Fibroblast of lung (primary cell): ENCODE data around the gene MAPT.

Experiments used
- CTCF ChIP-seq, 2 donors: IDR thresholded peaks in 1 of 2; conservative IDR thresholded peaks in 1 of 2; 1 replicate in 1 of 2; 2 replicates in 1 of 2; pipeline ENCODE4 v1.5.1; 2011 to 2012; ENCODE audit warnings: low read length in 2 of 2, control low read depth in 1 of 2, inconsistent platforms in 1 of 2, low read depth in 1 of 2, mild to moderate bottlenecking in 1 of 2
- EZH2 ChIP-seq: IDR thresholded peaks from 2 replicates; pipeline ENCODE4 v1.5.1; 2012; ENCODE audit warnings: low read length, control low read depth, mild to moderate bottlenecking; ENCODE audit errors: missing control alignments

GRCh38 chr17:45983614-45984310 lies 89.4 kb downstream of the MAPT start:
- no peak for TF ChIP-seq CTCF (conservative IDR thresholded peaks at IDR 0.05 in 1 of 2, IDR thresholded peaks at IDR 0.05 in 1 of 2; ENCODE audit: low read depth in 1 of 2, low read length in 2 of 2)
- TF ChIP-seq EZH2, result no peak
